Heart left ventricle (tissue), 16 donors: ENCODE data around the gene SH3PXD2A. TPM values are rescaled to one million over a fixed set of nuclear protein-coding genes. Genes with fewer than 3 reads are reported as not detected.
A peak's percentile ranks its signal among the peaks of the same experiment; 100 is the strongest.

Source experiments
- ATAC-seq, 4 donors: fragments of 200-7000 bp; cut with Tn5 transposase; one replicate each; pipeline ENCODE4 v1.9.1; 2020 to 2022; ENCODE audit warnings: moderate library complexity in 4 of 4, mild to moderate bottlenecking in 3 of 4, moderate number of reproducible peaks in 1 of 4
- DNase-seq, 5 donors: peaks; one replicate each; pipeline ENCODE4 v3.0.0-alpha.2; 2020
- H3K27ac ChIP-seq, 12 donors: fragments of 200-600 bp; sonication (generic) in 4 of 12; one replicate each; pipeline versions ENCODE4 v1.5.0 to v1.8.0; 2016 to 2022; ENCODE audit warnings: mild to moderate bottlenecking in 2 of 12
- H3K27me3 ChIP-seq, 9 donors: fragments of 200-600 bp; sonication (generic) in 2 of 9; one replicate each; pipeline versions ENCODE4 v1.5.1 to v1.8.0; 2016 to 2022; ENCODE audit warnings: mild to moderate bottlenecking in 3 of 9
- H3K36me3 ChIP-seq, 9 donors: fragments of 200-600 bp; sonication (generic) in 2 of 9; one replicate each; pipeline versions ENCODE4 v1.5.0 to v1.8.0; 2018 to 2022; ENCODE audit warnings: mild to moderate bottlenecking in 2 of 9
- H3K4me1 ChIP-seq, 12 donors: fragments of 200-600 bp; sonication (generic) in 4 of 12; one replicate each; pipeline versions ENCODE4 v1.5.0 to v1.8.0; 2016 to 2022; ENCODE audit warnings: mild to moderate bottlenecking in 3 of 12
- H3K4me3 ChIP-seq, 12 donors: fragments of 200-600 bp; sonication (generic) in 4 of 12; one replicate each; pipeline versions ENCODE4 v1.5.0 to v1.8.0; 2017 to 2022; ENCODE audit warnings: mild to moderate bottlenecking in 9 of 12, moderate library complexity in 4 of 12
- H3K9me3 ChIP-seq, 12 donors: fragments of 200-600 bp; sonication (generic) in 4 of 12; one replicate each; pipeline versions ENCODE4 v1.5.0 to v1.8.0; 2016 to 2022; ENCODE audit warnings: mild to moderate bottlenecking in 1 of 12
- CTCF ChIP-seq, 12 donors: fragments of 200-600 bp; sonication (generic) in 4 of 12; IDR thresholded peaks; one replicate each; pipeline versions ENCODE4 v1.5.0 to v1.8.0; 2018 to 2022; ENCODE audit warnings: antibody characterized with exemption in 12 of 12, mild to moderate bottlenecking in 5 of 12
- POLR2A ChIP-seq, 2 donors: fragments of 450-650 bp; IDR thresholded peaks; one replicate each; pipeline ENCODE4 v1.6.1; 2017; ENCODE audit warnings: antibody characterized with exemption in 2 of 2, mild to moderate bottlenecking in 2 of 2, moderate library complexity in 2 of 2
- WGBS, 4 donors: extraction: QIAGEN DNeasy Blood & Tissue Kit in 2 of 4; methylation state at CpG; one replicate each; pipeline versions ENCODE4 v1.1.5 to v1.1.7; 2013 to 2018; 5-methylcytosine and 5-hydroxymethylcytosine counted together
- intact Hi-C, 10 donors: fragments of 100-400 bp; cut with DNase I; formaldehyde crosslinking; loops; one replicate each; pipeline versions ENCODE4 v1.11.1 to v1.14.2; 2022
- polyA plus RNA-seq, 2 donors: library from polyadenylated mRNA; stranded (reverse); fragments of 200-250 nt; gene quantifications; one replicate each; pipeline ENCODE4 v1.2.3, GENCODE V29; 2013
- total RNA-seq, 9 donors: library from RNA; depleted of rRNA in 2 of 9; stranded (reverse); fragments of >200 nt in 2 of 9; fragmentation: NEBNext Ultra II Directional in 3 of 9; extraction: Animal tissue kit (Norgen Biotek cat#: 25700) in 3 of 9; gene quantifications; one replicate each; pipeline versions ENCODE4 v1.1.0 to v1.2.4, GENCODE V29; 2016 to 2023
- donor health status: ischemic (EF 13 %, LVEDD 7.1; RV severe dilation, severe dysfunction).
- donor health status: healthy with polysubstance abuse.
- donor health status: DM: no; HTN: yes; CAD: no.
- donor health status: DM: no; HTN: no; CAD: no.
- donor health status: ischemic (EF 25% LVEDD 6.9; RV normal size, moderate dysfunction).
- donor health status: ischemic (EF 25% LVEDD 5.7; RV mildly dilated, moderate dysfunction).
- donor health status: healthy.
- donor health status: DM: yes; HTN: yes; CAD: no.
- donor health status: ischemic (EF 35%, LVEDD 5.7; RV mildly dilated, moderate dysfunction).
- donor health status: nonischemic (EF 11% LVEDD 7.7; RV severe dilation, severe dysfunction).
- donor health status: DM: yes; HTN: yes; CAD: no.
- donor health status: PGD.
- donor health status: ischemic (EF 29% LVEDD 5.4; RV normal size, mild dysfunction).
- donor health status: nonischemic (EF 23%, LVEDD 6.1; RV moderate dilation, normal function).

Gene SH3PXD2A
- total and polyA plus RNA-seq, 11 donors, result 11.8 to 43.4 (median 31.1) TPM

- TF ChIP-seq CTCF (IDR thresholded peaks at IDR 0.05) (no peak), POLR2A (IDR thresholded peaks at IDR 0.05) (no peak)
- ATAC-seq, result peak; percentile 84 to 91 (median 89)
- WGBS, 4 donors, result 39 to 57% (median 46%) methylated on average over 13 to 14 of the region's 14 CpGs
- intact Hi-C loops, result no loop called here
- peak; percentile 53 to 72 (median 58) for DNase-seq
- Histone ChIP-seq H3K4me1 (peaks cover 0 to 17% (median 7%) of the 10 kb centered on the region in 12 donors), H3K27ac (peak overlapping the region in 6 of 12 donors; percentile 3 to 64 (median 48)), H3K9me3 (no peaks in the 10 kb centered on the region), H3K4me3 (no peak overlapping the region), H3K36me3 (peaks cover 0 to 17% (median 12%) of the 10 kb centered on the region in 9 donors), H3K27me3 (no peaks in the 10 kb centered on the region)
These were observed 127.8 kb downstream of the SH3PXD2A start for GRCh38 chr10:103727546-103727963.

- Histone ChIP-seq H3K4me3 (no peak overlapping the region), H3K27ac (peak overlapping the region in 1 of 12 donors; percentile 59), H3K36me3 (peaks cover 0 to 19% (median 15%) of the 10 kb centered on the region in 9 donors), H3K9me3 (no peaks in the 10 kb centered on the region), H3K4me1 (peaks cover 0 to 16% (median 7%) of the 10 kb centered on the region in 12 donors), H3K27me3 (no peaks in the 10 kb centered on the region)
- TF ChIP-seq CTCF (IDR thresholded peaks at IDR 0.05) (no peak), POLR2A (IDR thresholded peaks at IDR 0.05) (no peak)
- WGBS, 4 donors, result 58 to 72% (median 61%) methylated on average over 1 of the region's 1 CpG
- ATAC-seq (no peak), DNase-seq (no peak)
- intact Hi-C loops, result no loop called here
These were observed 128.7 kb downstream of the SH3PXD2A start for GRCh38 chr10:103726637-103727036.

GRCh38 chr10:103725242-103725641, 130.1 kb downstream of the SH3PXD2A start:
- DNase-seq (no peak), ATAC-seq (no peak)
- TF ChIP-seq POLR2A (IDR thresholded peaks at IDR 0.05), result no peak
- no peak for TF ChIP-seq CTCF (IDR thresholded peaks at IDR 0.05)
- Histone ChIP-seq H3K36me3 (peaks cover 0 to 30% (median 15%) of the 10 kb centered on the region in 9 donors), H3K4me1 (peaks cover 0 to 26% (median 9%) of the 10 kb centered on the region in 12 donors), H3K27me3 (no peaks in the 10 kb centered on the region), H3K27ac (no peak overlapping the region), H3K4me3 (no peak overlapping the region), H3K9me3 (no peaks in the 10 kb centered on the region)
- WGBS, 4 donors, result 96 to 99% (median 98%) methylated on average over 5 of the region's 5 CpGs
- intact Hi-C loops, result no loop called here

GRCh38 chr10:103724771-103725170, 130.6 kb downstream of the SH3PXD2A start:
- no peaks in the 10 kb centered on the region for H3K9me3 ChIP-seq
- H3K36me3 ChIP-seq, result peaks cover 0 to 30% (median 15%) of the 10 kb centered on the region in 9 donors
- peaks cover 0 to 27% (median 9%) of the 10 kb centered on the region in 12 donors for H3K4me1 ChIP-seq
- no peaks in the 10 kb centered on the region for H3K27me3 ChIP-seq
- TF ChIP-seq POLR2A (IDR thresholded peaks at IDR 0.05), result no peak
- ATAC-seq, result no peak
- DNase-seq, result no peak
- WGBS, 4 donors, result 86 to 100% (median 94%) methylated on average over 2 of the region's 2 CpGs
- H3K4me3 ChIP-seq, result no peak overlapping the region
- H3K27ac ChIP-seq, result no peak overlapping the region
- intact Hi-C loops, result no loop called here

GRCh38 chr10:103724074-103724473, 131.3 kb downstream of the SH3PXD2A start:
- Histone ChIP-seq H3K4me1 (peaks cover 0 to 27% (median 9%) of the 10 kb centered on the region in 12 donors), H3K27me3 (no peaks in the 10 kb centered on the region), H3K36me3 (peaks cover 0 to 33% (median 15%) of the 10 kb centered on the region in 9 donors), H3K9me3 (no peaks in the 10 kb centered on the region), H3K27ac (no peak overlapping the region), H3K4me3 (no peak overlapping the region)
- WGBS, 4 donors, result 91 to 96% (median 96%) methylated on average over 8 of the region's 8 CpGs
- no peak for TF ChIP-seq POLR2A (IDR thresholded peaks at IDR 0.05)
- no peak for TF ChIP-seq CTCF (IDR thresholded peaks at IDR 0.05)
- intact Hi-C loops, result no loop called here
- peak in 1 of 5 donors; percentile 46 for DNase-seq
- no peak for ATAC-seq
